WTC11 (cell line): Measurements from ENCODE around the gene ALS2.

Experiments
- CREM ChIP-seq: sonication (generic); formaldehyde crosslinking; IDR thresholded peaks from 2 replicates; pipeline ENCODE4 v1.8.1; 2022; ENCODE audit warnings: mild to moderate bottlenecking, missing genetic modification reagents, moderate library complexity
- FOXJ3 ChIP-seq: sonication (generic); formaldehyde crosslinking; IDR thresholded peaks from 2 replicates; pipeline ENCODE4 v1.9.0; 2021; ENCODE audit warnings: missing genetic modification reagents, mild to moderate bottlenecking, borderline replicate concordance
- FOXK1 ChIP-seq: sonication (generic); formaldehyde crosslinking; IDR thresholded peaks from 2 replicates; pipeline ENCODE4 v1.8.0; 2022; ENCODE audit warnings: mild to moderate bottlenecking, moderate library complexity, missing genetic modification reagents
- JUN ChIP-seq: sonication (generic); formaldehyde crosslinking; IDR thresholded peaks from 2 replicates; pipeline ENCODE4 v1.8.0; 2023; ENCODE audit warnings: mild to moderate bottlenecking, missing genetic modification reagents
- NR2C2 ChIP-seq: sonication (generic); formaldehyde crosslinking; IDR thresholded peaks from 2 replicates; pipeline ENCODE4 v1.8.0; 2022; ENCODE audit warnings: mild to moderate bottlenecking, missing genetic modification reagents
- ZNF121 ChIP-seq: sonication (generic); formaldehyde crosslinking; IDR thresholded peaks from 2 replicates; pipeline ENCODE4 v1.8.0; 2023; ENCODE audit warnings: missing genetic modification reagents
- TF ChIP-seq, protein P1 (sequence below): fragments of 200-600 bp; IDR thresholded peaks from 2 replicates; pipeline ENCODE4 v1.8.0; 2022; ENCODE audit warnings: antibody characterized with exemption
- TF ChIP-seq, protein P2 (sequence below): sonication (generic); formaldehyde crosslinking; IDR thresholded peaks from 2 replicates; pipeline ENCODE4 v1.8.0; 2022; ENCODE audit warnings: mild to moderate bottlenecking, missing genetic modification reagents

DNA sequence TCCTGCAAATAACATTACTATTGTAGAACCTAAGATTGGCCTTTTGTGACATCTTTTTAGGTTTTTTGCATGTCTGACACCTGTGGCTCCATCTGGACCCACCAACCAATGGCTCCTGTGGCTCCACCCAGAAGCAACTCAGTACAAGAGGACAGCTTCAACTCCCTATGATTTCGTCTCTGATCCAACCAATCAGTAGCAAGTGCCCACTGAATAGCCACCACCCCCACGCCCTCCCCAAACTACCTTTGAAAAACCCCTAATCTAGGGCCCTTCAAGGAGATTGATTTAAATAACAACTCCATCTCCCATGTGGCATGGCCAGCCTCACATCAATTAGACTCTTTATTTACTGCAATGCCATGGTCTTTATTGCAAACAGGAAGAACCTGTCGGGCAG is 105.9 kb downstream of the ALS2 start:
- TF ChIP-seq JUN (CRISPR knock-in tag), result no peak
- TF ChIP-seq NR2C2 (CRISPR knock-in tag), result no peak
- TF ChIP-seq, protein P1, sequence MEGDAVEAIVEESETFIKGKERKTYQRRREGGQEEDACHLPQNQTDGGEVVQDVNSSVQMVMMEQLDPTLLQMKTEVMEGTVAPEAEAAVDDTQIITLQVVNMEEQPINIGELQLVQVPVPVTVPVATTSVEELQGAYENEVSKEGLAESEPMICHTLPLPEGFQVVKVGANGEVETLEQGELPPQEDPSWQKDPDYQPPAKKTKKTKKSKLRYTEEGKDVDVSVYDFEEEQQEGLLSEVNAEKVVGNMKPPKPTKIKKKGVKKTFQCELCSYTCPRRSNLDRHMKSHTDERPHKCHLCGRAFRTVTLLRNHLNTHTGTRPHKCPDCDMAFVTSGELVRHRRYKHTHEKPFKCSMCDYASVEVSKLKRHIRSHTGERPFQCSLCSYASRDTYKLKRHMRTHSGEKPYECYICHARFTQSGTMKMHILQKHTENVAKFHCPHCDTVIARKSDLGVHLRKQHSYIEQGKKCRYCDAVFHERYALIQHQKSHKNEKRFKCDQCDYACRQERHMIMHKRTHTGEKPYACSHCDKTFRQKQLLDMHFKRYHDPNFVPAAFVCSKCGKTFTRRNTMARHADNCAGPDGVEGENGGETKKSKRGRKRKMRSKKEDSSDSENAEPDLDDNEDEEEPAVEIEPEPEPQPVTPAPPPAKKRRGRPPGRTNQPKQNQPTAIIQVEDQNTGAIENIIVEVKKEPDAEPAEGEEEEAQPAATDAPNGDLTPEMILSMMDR, result no peak
- TF ChIP-seq, protein P2, sequence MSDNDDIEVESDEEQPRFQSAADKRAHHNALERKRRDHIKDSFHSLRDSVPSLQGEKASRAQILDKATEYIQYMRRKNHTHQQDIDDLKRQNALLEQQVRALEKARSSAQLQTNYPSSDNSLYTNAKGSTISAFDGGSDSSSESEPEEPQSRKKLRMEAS (CRISPR knock-in tag), result no peak
- no peak for TF ChIP-seq ZNF121 (CRISPR knock-in tag)
- TF ChIP-seq FOXK1 (CRISPR knock-in tag), result no peak
- TF ChIP-seq FOXJ3 (CRISPR knock-in tag), result no peak
- TF ChIP-seq CREM (CRISPR knock-in tag), result no peak
